Esophagus squamous epithelium (tissue), 5 donors: ENCODE data around the gene MBOAT7. TPM values are rescaled to one million over a fixed set of nuclear protein-coding genes. Genes with fewer than 3 reads are reported as not detected.

Source experiments
- DNase-seq: peaks from one replicate; lab custom pipeline; 2025; lab: John Stamatoyannopoulos, UW
- H3K27ac ChIP-seq, 4 donors: fragments of 200-600 bp; sonication (generic); one replicate each; pipeline ENCODE4 v1.5.1; 2016 to 2019; ENCODE audit warnings: mild to moderate bottlenecking in 1 of 4
- H3K27me3 ChIP-seq, 4 donors: fragments of 200-600 bp; sonication (generic); 1 replicate in 3 of 4; 2 replicates in 1 of 4; pipeline versions ENCODE4 v1.5.1 to v1.6.0; 2017 to 2021; ENCODE audit warnings: antibody characterized with exemption in 1 of 4
- H3K36me3 ChIP-seq, 3 donors: fragments of 200-600 bp; sonication (generic); one replicate each; pipeline ENCODE4 v1.5.1; 2016 to 2019
- H3K4me1 ChIP-seq, 3 donors: fragments of 200-600 bp; sonication (generic); one replicate each; pipeline ENCODE4 v1.5.1; 2017 to 2019
- H3K4me3 ChIP-seq, 4 donors: fragments of 200-600 bp; sonication (generic); 1 replicate in 3 of 4; 2 replicates in 1 of 4; pipeline ENCODE4 v1.5.1; 2016 to 2019; ENCODE audit warnings: mild to moderate bottlenecking in 2 of 4, moderate library complexity in 1 of 4
- H3K9me3 ChIP-seq, 3 donors: fragments of 200-600 bp; sonication (generic); one replicate each; pipeline ENCODE4 v1.5.1; 2016 to 2019
- POLR2A ChIP-seq, 4 donors: fragments of 450-650 bp; IDR thresholded peaks; one replicate each; pipeline ENCODE4 v1.6.1; 2017; ENCODE audit warnings: antibody characterized with exemption in 4 of 4, mild to moderate bottlenecking in 4 of 4, moderate library complexity in 3 of 4
- WGBS, 2 donors: methylation state at CpG; one replicate each; pipeline ENCODE4 v1.1.5; 2018; 5-methylcytosine and 5-hydroxymethylcytosine counted together
- intact Hi-C: fragments of 100-400 bp; cut with DNase I; formaldehyde crosslinking; loops from one replicate; pipeline ENCODE4 v1.15.0; 2022
- total RNA-seq, 4 donors: library from RNA; depleted of rRNA; stranded (reverse); fragments of >200 nt; gene quantifications; one replicate each; pipeline ENCODE4 v1.1.0, GENCODE V29; 2016
- TF ChIP-seq, protein P1 (sequence below), 6 experiments: fragments of 450-650 bp in 4 of 6; fragments of 200-600 bp in 2 of 6; sonication (generic) in 2 of 6; IDR thresholded peaks; one replicate each; pipeline ENCODE4 v1.5.1; 2016 to 2019; ENCODE audit warnings: antibody characterized with exemption in 6 of 6, mild to moderate bottlenecking in 4 of 6, moderate library complexity in 4 of 6
- donor health status: DM: yes; HTN: yes; CAD: no.

The MBOAT7 gene
- total RNA-seq, 4 donors from 2014 or later = 32.2 to 56.2 (median 40.8) TPM

DNA sequence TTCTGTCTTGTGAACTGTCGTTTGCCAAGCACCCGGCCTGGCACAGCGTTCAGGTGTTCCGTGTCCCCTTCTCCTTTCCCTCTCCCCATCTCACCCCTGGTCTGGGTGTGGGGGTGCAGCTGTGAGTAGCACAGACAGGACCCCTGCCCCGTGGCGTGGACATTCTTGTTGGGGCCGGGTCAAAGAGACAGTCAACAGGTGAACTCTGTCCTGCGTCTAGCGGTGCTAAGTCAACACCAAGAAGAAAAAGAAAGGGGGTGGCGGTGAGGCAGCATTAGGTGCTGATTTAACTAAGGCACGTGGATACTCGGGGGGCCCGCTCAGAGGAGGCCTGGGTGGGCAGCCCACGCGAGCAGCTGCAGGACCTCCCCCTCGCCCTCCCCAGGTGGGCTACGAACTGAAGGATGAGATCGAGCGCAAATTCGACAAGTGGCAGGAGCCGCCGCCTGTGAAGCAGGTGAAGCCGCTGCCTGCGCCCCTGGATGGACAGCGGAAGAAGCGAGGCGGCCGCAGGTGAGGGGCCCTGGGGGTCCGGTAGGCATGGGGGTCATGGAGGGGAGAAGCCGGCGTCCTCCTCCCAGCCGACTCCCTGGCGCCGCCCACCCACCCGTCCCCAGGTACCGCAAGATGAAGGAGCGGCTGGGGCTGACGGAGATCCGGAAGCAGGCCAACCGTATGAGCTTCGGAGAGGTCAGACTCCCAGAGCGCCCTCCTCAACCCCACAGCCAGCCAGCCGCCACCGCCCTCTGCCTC is 61.5 kb downstream of the MBOAT7 start:
- no peak overlapping the region for H3K4me3 ChIP-seq
- H3K36me3 ChIP-seq = peaks cover 45 to 100% (median 60%) of the 10 kb centered on the region in 3 donors
- H3K4me1 ChIP-seq = no peaks in the 10 kb centered on the region
- H3K9me3 ChIP-seq = no peaks in the 10 kb centered on the region
- H3K27ac ChIP-seq = no peak overlapping the region
- 92 to 94% methylated on average over 21 to 32 of the region's 44 CpGs for WGBS, 2 donors
- intact Hi-C loops = no loop called here
- TF ChIP-seq POLR2A (IDR thresholded peaks at IDR 0.05) = no peak
- TF ChIP-seq, protein P1, sequence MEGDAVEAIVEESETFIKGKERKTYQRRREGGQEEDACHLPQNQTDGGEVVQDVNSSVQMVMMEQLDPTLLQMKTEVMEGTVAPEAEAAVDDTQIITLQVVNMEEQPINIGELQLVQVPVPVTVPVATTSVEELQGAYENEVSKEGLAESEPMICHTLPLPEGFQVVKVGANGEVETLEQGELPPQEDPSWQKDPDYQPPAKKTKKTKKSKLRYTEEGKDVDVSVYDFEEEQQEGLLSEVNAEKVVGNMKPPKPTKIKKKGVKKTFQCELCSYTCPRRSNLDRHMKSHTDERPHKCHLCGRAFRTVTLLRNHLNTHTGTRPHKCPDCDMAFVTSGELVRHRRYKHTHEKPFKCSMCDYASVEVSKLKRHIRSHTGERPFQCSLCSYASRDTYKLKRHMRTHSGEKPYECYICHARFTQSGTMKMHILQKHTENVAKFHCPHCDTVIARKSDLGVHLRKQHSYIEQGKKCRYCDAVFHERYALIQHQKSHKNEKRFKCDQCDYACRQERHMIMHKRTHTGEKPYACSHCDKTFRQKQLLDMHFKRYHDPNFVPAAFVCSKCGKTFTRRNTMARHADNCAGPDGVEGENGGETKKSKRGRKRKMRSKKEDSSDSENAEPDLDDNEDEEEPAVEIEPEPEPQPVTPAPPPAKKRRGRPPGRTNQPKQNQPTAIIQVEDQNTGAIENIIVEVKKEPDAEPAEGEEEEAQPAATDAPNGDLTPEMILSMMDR (IDR thresholded peaks at IDR 0.05) = no peak
- DNase-seq = no peak
- no peaks in the 10 kb centered on the region for H3K27me3 ChIP-seq

DNA sequence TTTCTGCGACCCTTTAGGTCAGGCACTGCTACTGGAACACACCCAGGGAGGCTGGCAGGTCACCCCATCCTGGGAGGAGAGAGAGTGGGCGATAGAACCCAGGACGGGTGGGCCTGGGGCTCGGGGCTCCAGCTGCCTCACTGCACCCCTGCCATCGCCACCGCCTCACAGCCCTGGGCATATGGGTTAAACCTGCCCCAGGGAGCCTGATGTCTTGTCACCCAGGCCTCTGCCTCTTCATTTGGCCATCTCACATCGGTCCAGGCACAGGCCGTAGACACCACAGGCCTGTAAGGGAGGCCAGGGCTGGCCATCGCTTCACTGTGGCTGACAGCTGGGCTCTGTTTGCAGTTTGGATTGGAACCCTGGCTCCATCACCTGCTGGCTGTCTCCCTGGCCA is 63.7 kb downstream of the MBOAT7 start:
- H3K9me3 ChIP-seq = no peaks in the 10 kb centered on the region
- no peaks in the 10 kb centered on the region for H3K4me1 ChIP-seq
- 33 to 95% methylated on average over 2 to 3 of the region's 9 CpGs for WGBS, 2 donors
- peaks cover 45 to 100% (median 66%) of the 10 kb centered on the region in 3 donors for H3K36me3 ChIP-seq
- intact Hi-C loops = no loop called here
- no peak for DNase-seq
- H3K27ac ChIP-seq = no peak overlapping the region
- H3K27me3 ChIP-seq = no peaks in the 10 kb centered on the region
- no peak for TF ChIP-seq POLR2A (IDR thresholded peaks at IDR 0.05)
- TF ChIP-seq, protein P1 (IDR thresholded peaks at IDR 0.05) = no peak
- H3K4me3 ChIP-seq = no peak overlapping the region

DNA sequence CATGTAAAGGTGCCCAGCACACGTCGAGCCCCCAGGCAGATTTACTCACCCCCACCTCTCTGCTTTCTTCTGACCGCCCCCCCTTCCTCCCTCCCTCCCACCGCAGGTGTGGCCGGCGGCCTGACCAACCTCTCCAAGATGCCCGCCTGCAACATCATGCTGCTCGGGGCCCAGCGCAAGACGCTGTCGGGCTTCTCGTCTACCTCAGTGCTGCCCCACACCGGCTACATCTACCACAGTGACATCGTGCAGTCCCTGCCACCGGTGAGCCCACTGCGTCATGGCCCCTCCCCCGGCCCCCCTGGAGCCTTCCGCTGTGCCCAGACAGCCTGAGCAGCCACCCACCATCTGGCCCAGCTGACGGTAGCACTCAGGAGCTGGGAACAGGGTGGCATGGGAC is 65.0 kb downstream of the MBOAT7 start:
- 81 to 92% methylated on average over 3 to 8 of the region's 19 CpGs for WGBS, 2 donors
- Histone ChIP-seq H3K27ac (no peak overlapping the region), H3K4me3 (no peak overlapping the region), H3K9me3 (no peaks in the 10 kb centered on the region), H3K36me3 (peaks cover 43 to 100% (median 63%) of the 10 kb centered on the region in 3 donors), H3K27me3 (no peaks in the 10 kb centered on the region), H3K4me1 (no peaks in the 10 kb centered on the region)
- intact Hi-C loops = no loop called here
- TF ChIP-seq POLR2A (IDR thresholded peaks at IDR 0.05) = no peak
- TF ChIP-seq, protein P1 (IDR thresholded peaks at IDR 0.05) = no peak
- no peak for DNase-seq

DNA sequence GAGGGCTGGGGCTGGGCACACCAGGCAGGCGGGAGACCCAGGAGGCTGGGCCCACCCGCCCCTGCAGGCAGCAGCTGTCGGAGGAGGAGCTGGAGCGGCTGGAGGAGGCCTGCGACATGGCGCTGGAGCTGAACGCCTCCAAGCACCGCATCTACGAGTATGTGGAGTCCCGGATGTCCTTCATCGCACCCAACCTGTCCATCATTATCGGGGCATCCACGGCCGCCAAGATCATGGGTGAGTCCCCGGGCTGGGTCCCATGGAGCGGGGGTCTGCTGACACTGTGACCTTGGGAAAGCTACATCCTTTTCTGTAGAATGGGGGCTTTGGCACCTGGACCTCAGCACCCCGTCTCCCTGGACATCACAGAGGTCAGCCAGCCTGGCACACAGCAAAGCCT is 65.7 kb downstream of the MBOAT7 start:
- DNase-seq = no peak
- H3K4me1 ChIP-seq = no peaks in the 10 kb centered on the region
- TF ChIP-seq POLR2A (IDR thresholded peaks at IDR 0.05) = no peak
- TF ChIP-seq, protein P1 (IDR thresholded peaks at IDR 0.05) = no peak
- peaks cover 36 to 100% (median 56%) of the 10 kb centered on the region in 3 donors for H3K36me3 ChIP-seq
- no peaks in the 10 kb centered on the region for H3K9me3 ChIP-seq
- intact Hi-C loops = no loop called here
- WGBS, 2 donors = 90% methylated on average over 8 of the region's 17 CpGs; no CpG with 5 or more reads in 1 of the 2 donors
- H3K27ac ChIP-seq = no peak overlapping the region
- H3K27me3 ChIP-seq = no peaks in the 10 kb centered on the region
- no peak overlapping the region for H3K4me3 ChIP-seq

Other genes starting within 250 kb of the MBOAT7 start
- not detected for gene CACNG8, start 226.6 kb downstream of the MBOAT7 start, total RNA-seq
- gene CACNG6, start 197.9 kb downstream of the MBOAT7 start, total RNA-seq = 1 to 10 TPM in 1 of 4 donors, not detected in 3; 1.4 TPM
- not detected for gene VSTM1, start 125.7 kb downstream of the MBOAT7 start, total RNA-seq
- gene TARM1, start 108.2 kb downstream of the MBOAT7 start, total RNA-seq = not detected
- gene OSCAR, start 88.8 kb downstream of the MBOAT7 start, total RNA-seq = 1 to 10 TPM in 2 of 4 donors, under 1 TPM in 1, not detected in 1; 0.70 to 1.6 (median 1.3) TPM
- 10 to 100 TPM; 20.9 to 29.5 (median 25.4) TPM for gene NDUFA3, start 86.7 kb downstream of the MBOAT7 start, total RNA-seq
- gene TFPT, start 73.9 kb downstream of the MBOAT7 start, total RNA-seq = 1 to 10 TPM; 6.1 to 9.0 (median 7.4) TPM
- gene PRPF31, start 73.8 kb downstream of the MBOAT7 start, total RNA-seq = 10 to 100 TPM; 41.8 to 49.2 (median 43.2) TPM
- gene CNOT3, start 51.8 kb downstream of the MBOAT7 start, total RNA-seq = 10 to 100 TPM; 18.0 to 27.9 (median 18.7) TPM
- 1 to 10 TPM; 1.7 to 4.7 (median 4.3) TPM for gene LENG1, start 29.9 kb downstream of the MBOAT7 start, total RNA-seq
- gene TMC4, start 16.4 kb downstream of the MBOAT7 start, total RNA-seq = 10 to 100 TPM in 3 of 4 donors, 1 to 10 TPM in 1; 4.0 to 45.6 (median 17.5) TPM
- gene TSEN34, start 1.7 kb upstream of the MBOAT7 start, total RNA-seq = 10 to 100 TPM; 56.1 to 70.9 (median 64.4) TPM
- 1,000 to 10,000 TPM; 1,466 to 2,803 (median 2,105) TPM for gene RPS9, start 11.3 kb upstream of the MBOAT7 start, total RNA-seq
- gene LILRB3, start 33.4 kb upstream of the MBOAT7 start, total RNA-seq = 10 to 100 TPM in 1 of 4 donors, 1 to 10 TPM in 2, not detected in 1; 7.8 to 18.8 (median 8.3) TPM
- gene LILRA6, start 53.2 kb upstream of the MBOAT7 start, total RNA-seq = 1 to 10 TPM in 1 of 4 donors, under 1 TPM in 2, not detected in 1; 0.53 to 1.7 (median 0.95) TPM
- 1 to 10 TPM in 3 of 4 donors, not detected in 1; 1.4 to 9.3 (median 5.8) TPM for gene LILRB5, start 67.7 kb upstream of the MBOAT7 start, total RNA-seq
- gene LILRB2, start 91.5 kb upstream of the MBOAT7 start, total RNA-seq = 1 to 10 TPM in 2 of 4 donors, under 1 TPM in 1, not detected in 1; 0.40 to 1.9 (median 1.0) TPM
- 1 to 10 TPM in 1 of 4 donors, under 1 TPM in 2, not detected in 1; 0.38 to 1.4 (median 0.70) TPM for gene LILRA5, start 123.6 kb upstream of the MBOAT7 start, total RNA-seq
- gene LILRA4, start 149.6 kb upstream of the MBOAT7 start, total RNA-seq = under 1 TPM in 1 of 4 donors, not detected in 3; 0.19 TPM
- 10 to 100 TPM in 2 of 4 donors, 1 to 10 TPM in 1, under 1 TPM in 1; 0.57 to 11.4 (median 6.1) TPM for gene LAIR1, start 175.4 kb upstream of the MBOAT7 start, total RNA-seq
- 1 to 10 TPM in 2 of 4 donors, under 1 TPM in 1, not detected in 1; 0.44 to 4.4 (median 2.0) TPM for gene TTYH1, start 225.9 kb upstream of the MBOAT7 start, total RNA-seq